GM10266 (cell line): ENCODE measurements around the gene OGFR.
"Not testable (repeated sequence)": the region's sequence is repeated elsewhere in the genome, so short reads cannot be mapped to it uniquely, and the experiment has no call there.

Experiments
- DNase-seq: peaks from one replicate; pipeline ENCODE4 v3.0.0; 2012; ENCODE audit errors: extremely low spot score
- CTCF ChIP-seq: IDR thresholded peaks from 2 replicates; pipeline ENCODE4 v1.5.1; 2012; ENCODE audit warnings: mild to moderate bottlenecking, low read depth; ENCODE audit not compliant: control insufficient read depth, insufficient read depth; ENCODE audit errors: missing control alignments

Gene OGFR

GRCh38 chr20:62849431-62849830 is 44.8 kb downstream of the OGFR start:
- no peak for TF ChIP-seq CTCF
- no peak for DNase-seq

- no peak for DNase-seq
- TF ChIP-seq CTCF: no peak
These were observed 45.8 kb downstream of the OGFR start for GRCh38 chr20:62850333-62850974.

- no peak for DNase-seq
- TF ChIP-seq CTCF: no peak
These were observed 47.6 kb downstream of the OGFR start for GRCh38 chr20:62852196-62852595.

GRCh38 chr20:62852841-62853240 is 48.2 kb downstream of the OGFR start:
- TF ChIP-seq CTCF: no peak
- no peak for DNase-seq

- not testable (repeated sequence) for DNase-seq
These were observed 48.7 kb downstream of the OGFR start for GRCh38 chr20:62853304-62853703.

- DNase-seq: no peak
- no peak for TF ChIP-seq CTCF
These were observed 49.5 kb downstream of the OGFR start for GRCh38 chr20:62854121-62854520.

- no peak for TF ChIP-seq CTCF
- no peak for DNase-seq
These were observed 50.5 kb downstream of the OGFR start for GRCh38 chr20:62855120-62855519.

GRCh38 chr20:62856931-62857619 is 52.4 kb downstream of the OGFR start:
- no peak for DNase-seq
- TF ChIP-seq CTCF: no peak
